Hepatocyte (in vitro differentiated cells): ENCODE data around the gene PTPRN2.

Source experiments
- EZH2 ChIP-seq: fragments of 200-600 bp; sonication (generic); IDR thresholded peaks from 2 replicates; pipeline ENCODE4 v1.6.1; 2016; ENCODE audit warnings: antibody characterized with exemption, mild to moderate bottlenecking, borderline replicate concordance
- TF ChIP-seq, protein P1 (sequence below): fragments of 200-600 bp; sonication (generic); IDR thresholded peaks from 2 replicates; pipeline ENCODE4 v1.5.1; 2016; ENCODE audit warnings: antibody characterized with exemption, mild to moderate bottlenecking; ENCODE audit not compliant: poor library complexity

DNA sequence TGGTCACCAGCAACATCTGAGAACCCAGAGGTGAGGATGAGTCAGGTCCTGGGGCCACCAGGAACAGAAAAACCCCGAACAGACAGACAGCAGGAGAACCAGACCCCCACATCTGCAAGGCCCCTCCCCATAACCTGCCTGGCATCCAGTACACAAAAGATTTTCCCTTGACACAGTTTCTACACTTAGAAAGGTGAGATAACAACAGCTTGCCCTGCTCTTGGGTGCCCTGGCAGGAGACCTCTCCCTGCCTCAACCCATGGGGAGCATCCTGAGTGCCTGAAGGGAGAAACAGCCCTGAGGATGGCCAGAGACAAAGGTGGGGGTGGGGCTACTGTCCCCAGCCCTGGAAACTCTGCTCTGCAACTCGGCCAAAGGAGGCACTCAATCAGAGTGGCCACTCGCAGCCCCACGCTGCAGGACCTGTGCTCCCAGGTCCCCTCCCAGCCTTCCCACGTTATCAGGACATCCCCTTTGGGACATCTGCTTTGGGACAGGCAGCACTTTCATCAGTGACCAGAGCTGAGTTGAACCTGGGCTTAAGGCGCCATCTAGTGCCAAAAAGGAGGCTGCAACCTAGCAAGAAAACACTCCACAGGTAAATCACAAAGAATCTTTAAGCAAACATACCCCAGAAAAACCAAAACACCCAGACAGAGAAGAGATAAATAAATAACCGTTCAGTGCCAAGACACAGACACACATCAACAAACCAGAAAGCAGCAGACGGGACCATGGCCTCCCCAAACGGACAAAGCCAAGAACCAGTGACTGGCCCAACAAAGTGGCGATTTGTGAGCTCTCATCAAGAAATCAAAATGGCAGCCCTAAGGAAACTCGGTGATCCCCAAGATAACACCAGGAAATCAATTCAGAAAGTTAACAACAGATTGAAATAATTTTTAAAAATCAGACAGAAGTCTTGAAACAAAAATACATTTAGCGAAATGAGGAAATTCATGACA, 233.7 kb downstream of the PTPRN2 start:
- TF ChIP-seq, protein P1, sequence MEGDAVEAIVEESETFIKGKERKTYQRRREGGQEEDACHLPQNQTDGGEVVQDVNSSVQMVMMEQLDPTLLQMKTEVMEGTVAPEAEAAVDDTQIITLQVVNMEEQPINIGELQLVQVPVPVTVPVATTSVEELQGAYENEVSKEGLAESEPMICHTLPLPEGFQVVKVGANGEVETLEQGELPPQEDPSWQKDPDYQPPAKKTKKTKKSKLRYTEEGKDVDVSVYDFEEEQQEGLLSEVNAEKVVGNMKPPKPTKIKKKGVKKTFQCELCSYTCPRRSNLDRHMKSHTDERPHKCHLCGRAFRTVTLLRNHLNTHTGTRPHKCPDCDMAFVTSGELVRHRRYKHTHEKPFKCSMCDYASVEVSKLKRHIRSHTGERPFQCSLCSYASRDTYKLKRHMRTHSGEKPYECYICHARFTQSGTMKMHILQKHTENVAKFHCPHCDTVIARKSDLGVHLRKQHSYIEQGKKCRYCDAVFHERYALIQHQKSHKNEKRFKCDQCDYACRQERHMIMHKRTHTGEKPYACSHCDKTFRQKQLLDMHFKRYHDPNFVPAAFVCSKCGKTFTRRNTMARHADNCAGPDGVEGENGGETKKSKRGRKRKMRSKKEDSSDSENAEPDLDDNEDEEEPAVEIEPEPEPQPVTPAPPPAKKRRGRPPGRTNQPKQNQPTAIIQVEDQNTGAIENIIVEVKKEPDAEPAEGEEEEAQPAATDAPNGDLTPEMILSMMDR = peak; percentile 60
- TF ChIP-seq EZH2 = no peak
